Activated CD4-positive, alpha-beta memory T cell treated with anti-CD3 and anti-CD28 coated beads, Interleukin-2, amount 10 ng/mL, durations not matched to agents 7 days and 5 days (primary cell): ENCODE measurements around the gene LARGE2. TPM values are rescaled to one million over a fixed set of nuclear protein-coding genes. Genes with fewer than 3 reads are reported as not detected.

Source experiments
- CTCF ChIA-PET: fragments of 350-600 bp; sonication (Branson Sonifier 250); formaldehyde crosslinking; loops from one replicate; lab custom pipeline; 2021; ENCODE audit warnings: antibody characterized with exemption, inconsistent platforms; lab: Charles Lee
- POLR2A ChIA-PET: fragments of 350-600 bp; sonication (Branson Sonifier 250); formaldehyde crosslinking; loops from one replicate; lab custom pipeline; 2021; ENCODE audit warnings: antibody characterized with exemption; lab: Charles Lee
- DNase-seq: peaks from one replicate; pipeline ENCODE4 v3.0.0-alpha.2; 2020
- H3K27ac Mint-ChIP-seq: one replicate; pipeline ENCODE4 v1.8.0; 2021; ENCODE audit warnings: mild to moderate bottlenecking, mixed read lengths
- H3K27me3 Mint-ChIP-seq: one replicate; pipeline ENCODE4 v1.8.0; 2021; ENCODE audit warnings: mixed read lengths
- H3K36me3 Mint-ChIP-seq: one replicate; pipeline ENCODE4 v1.8.0; 2021; ENCODE audit warnings: low read depth, mixed read lengths
- H3K4me1 Mint-ChIP-seq: one replicate; pipeline ENCODE4 v1.8.0; 2021; ENCODE audit warnings: mixed read lengths
- H3K4me3 Mint-ChIP-seq: one replicate; pipeline ENCODE4 v1.8.0; 2021; ENCODE audit warnings: mild to moderate bottlenecking, mixed read lengths
- H3K9me3 Mint-ChIP-seq: one replicate; pipeline ENCODE4 v1.8.0; 2021; ENCODE audit warnings: mixed read lengths
- total RNA-seq, 2 experiments: library from RNA; stranded (reverse); gene quantifications; one replicate each; pipeline ENCODE4 v1.2.3, GENCODE V29; 2021

The LARGE2 gene
- total RNA-seq, 2 experiments from 2014 or later, result 0.58 to 1.1 TPM

GRCh38 chr11:45909594-45910475 is 12.6 kb upstream of the LARGE2 start:
- POLR2A ChIA-PET, result interaction anchor here (2.7 kb wide), 1 partner anchor 8 kb away, joined by 12 read pairs; the partner anchor contains the start of gene PEX16
- Mint-ChIP-seq H3K27me3 (no peaks in the 10 kb centered on the region), H3K27ac (no peak overlapping the region), H3K9me3 (no peaks in the 10 kb centered on the region), H3K4me1 (peaks cover 6% of the 10 kb centered on the region), H3K4me3 (no peak overlapping the region), H3K36me3 (peaks cover 17% of the 10 kb centered on the region)
- CTCF ChIA-PET, result no interaction called here
- DNase-seq, result no peak

- ChIA-PET POLR2A (no interaction called here), CTCF (no interaction called here)
- DNase-seq, result no peak
- Mint-ChIP-seq H3K36me3 (peaks cover 21% of the 10 kb centered on the region), H3K27ac (no peak overlapping the region), H3K4me3 (no peak overlapping the region), H3K9me3 (no peaks in the 10 kb centered on the region), H3K4me1 (peaks cover 8% of the 10 kb centered on the region), H3K27me3 (no peaks in the 10 kb centered on the region)
Measured at GRCh38 chr11:45910623-45911022, 11.8 kb upstream of the LARGE2 start.

GRCh38 chr11:45913514-45913913 is 8.9 kb upstream of the LARGE2 start:
- H3K36me3 Mint-ChIP-seq, result peaks cover 32% of the 10 kb centered on the region
- no peak overlapping the region for H3K27ac Mint-ChIP-seq
- no peak for DNase-seq
- H3K27me3 Mint-ChIP-seq, result no peaks in the 10 kb centered on the region
- POLR2A ChIA-PET, result no interaction called here
- CTCF ChIA-PET, result interaction anchor here (1.4 kb wide), 1 partner anchor 51 kb away, joined by 3 read pairs; no protein-coding TSS in a partner anchor
- H3K9me3 Mint-ChIP-seq, result no peaks in the 10 kb centered on the region
- H3K4me1 Mint-ChIP-seq, result peaks cover 19% of the 10 kb centered on the region
- no peak overlapping the region for H3K4me3 Mint-ChIP-seq

- Mint-ChIP-seq H3K4me1 (peaks cover 24% of the 10 kb centered on the region), H3K27ac (no peak overlapping the region), H3K36me3 (peaks cover 32% of the 10 kb centered on the region), H3K27me3 (no peaks in the 10 kb centered on the region), H3K9me3 (no peaks in the 10 kb centered on the region), H3K4me3 (no peak overlapping the region)
- CTCF ChIA-PET, result interaction anchor here (1.4 kb wide), 1 partner anchor 51 kb away, joined by 3 read pairs; no protein-coding TSS in a partner anchor
- POLR2A ChIA-PET, result no interaction called here
- no peak for DNase-seq
Measured at GRCh38 chr11:45913942-45914635, 8.4 kb upstream of the LARGE2 start.

- CTCF ChIA-PET, result no interaction called here
Measured at GRCh38 chr11:45915446-45915845, 7.0 kb upstream of the LARGE2 start.

GRCh38 chr11:45917286-45917622 is 5.2 kb upstream of the LARGE2 start:
- Mint-ChIP-seq H3K9me3 (no peaks in the 10 kb centered on the region), H3K27ac (peak overlapping the region; percentile 97), H3K27me3 (peaks cover 6% of the 10 kb centered on the region), H3K4me1 (peaks cover 41% of the 10 kb centered on the region), H3K36me3 (peaks cover 24% of the 10 kb centered on the region), H3K4me3 (peak overlapping the region; percentile 97)
- peak; percentile 41 for DNase-seq
- POLR2A ChIA-PET, result interaction anchor here (0.7 to 6.1 kb wide), 15 partner anchors 8 to 146 kb away, joined by 3 to 78 read pairs (median 6); partner anchors contain the start of genes CRY2 and SLC35C1
- CTCF ChIA-PET, result interaction anchor here (0.9 to 1.9 kb wide), 9 partner anchors 13 to 436 kb away, joined by 3 to 12 read pairs (median 4); partner anchors contain the start of gene CRY2

More at GRCh38 chr11:45915446-45915845, 7.0 kb upstream of the LARGE2 start:
- POLR2A ChIA-PET, result interaction anchor here (0.8 to 6.1 kb wide), 2 partner anchors 14 to 25 kb away, joined by 3 to 78 read pairs; no protein-coding TSS in a partner anchor
- no peak for DNase-seq
- Mint-ChIP-seq H3K27ac (peak overlapping the region; percentile 31), H3K4me1 (peaks cover 37% of the 10 kb centered on the region), H3K36me3 (peaks cover 32% of the 10 kb centered on the region), H3K27me3 (no peaks in the 10 kb centered on the region), H3K9me3 (no peaks in the 10 kb centered on the region), H3K4me3 (peak overlapping the region; percentile 17)

GRCh38 chr11:45917623-45918330 is 4.7 kb upstream of the LARGE2 start, which contains the start of gene PEX16:
Gene PEX16 (minus strand): TSS chr11:45917877. CDS start chr11:45917811, 66 bp downstream.
- CTCF ChIA-PET, result interaction anchor here (0.9 to 1.9 kb wide), 12 partner anchors 12 to 436 kb away, joined by 3 to 12 read pairs (median 6); partner anchors contain the start of gene CRY2
- peaks cover 24% of the 10 kb centered on the region for H3K36me3 Mint-ChIP-seq
- H3K4me1 Mint-ChIP-seq, result peaks cover 41% of the 10 kb centered on the region
- peak within 1 kb of the TSS; percentile 97 for H3K27ac Mint-ChIP-seq
- no peaks in the 10 kb centered on the region for H3K9me3 Mint-ChIP-seq
- POLR2A ChIA-PET, result interaction anchor here (0.7 to 6.1 kb wide), 18 partner anchors 8 to 326 kb away, joined by 3 to 78 read pairs (median 5); partner anchors contain the start of genes CRY2 and SLC35C1
- H3K4me3 Mint-ChIP-seq, result peak within 1 kb of the TSS; percentile 97
- H3K27me3 Mint-ChIP-seq, result peaks cover 6% of the 10 kb centered on the region
- peak; percentile 97 for DNase-seq

GRCh38 chr11:45918331-45918941 is 4.0 kb upstream of the LARGE2 start:
- peak; percentile 78 for DNase-seq
- peaks cover 44% of the 10 kb centered on the region for H3K4me1 Mint-ChIP-seq
- no peaks in the 10 kb centered on the region for H3K9me3 Mint-ChIP-seq
- peak overlapping the region; percentile 97 for H3K27ac Mint-ChIP-seq
- ChIA-PET CTCF (interaction anchor here (0.9 to 1.9 kb wide), 11 partner anchors 12 to 320 kb away, joined by 3 to 12 read pairs (median 8); partner anchors contain the start of gene CRY2), POLR2A (interaction anchor here (0.9 to 6.1 kb wide), 14 partner anchors 10 to 325 kb away, joined by 3 to 78 read pairs (median 8); partner anchors contain the start of genes CRY2 and SLC35C1)
- H3K36me3 Mint-ChIP-seq, result peaks cover 22% of the 10 kb centered on the region
- peaks cover 9% of the 10 kb centered on the region for H3K27me3 Mint-ChIP-seq
- peak overlapping the region; percentile 97 for H3K4me3 Mint-ChIP-seq

- Mint-ChIP-seq H3K4me3 (peak overlapping the region; percentile 97), H3K27ac (peak overlapping the region; percentile 97), H3K9me3 (no peaks in the 10 kb centered on the region), H3K27me3 (peaks cover 13% of the 10 kb centered on the region), H3K36me3 (peaks cover 17% of the 10 kb centered on the region), H3K4me1 (peaks cover 45% of the 10 kb centered on the region)
- ChIA-PET CTCF (interaction anchor here (1.6 to 1.9 kb wide), 5 partner anchors 11 to 87 kb away, joined by 10 to 12 read pairs (median 11); no protein-coding TSS in a partner anchor), POLR2A (interaction anchor here (1.0 to 6.1 kb wide), 6 partner anchors 10 to 324 kb away, joined by 3 to 78 read pairs (median 13); partner anchors contain the start of genes CRY2 and SLC35C1)
- no peak for DNase-seq
Measured at GRCh38 chr11:45918962-45919675, 3.3 kb upstream of the LARGE2 start.

- CTCF ChIA-PET, result interaction anchor here (1.1 to 1.9 kb wide), 2 partner anchors 45 kb away, joined by 5 to 10 read pairs; no protein-coding TSS in a partner anchor
- peaks cover 48% of the 10 kb centered on the region for H3K4me1 Mint-ChIP-seq
- peak overlapping the region; percentile 97 for H3K4me3 Mint-ChIP-seq
- peaks cover 22% of the 10 kb centered on the region for H3K27me3 Mint-ChIP-seq
- no peaks in the 10 kb centered on the region for H3K9me3 Mint-ChIP-seq
- H3K27ac Mint-ChIP-seq, result peak overlapping the region; percentile 56
- peaks cover 17% of the 10 kb centered on the region for H3K36me3 Mint-ChIP-seq
- no peak for DNase-seq
- POLR2A ChIA-PET, result interaction anchor here (6.1 kb wide), 1 partner anchor 9 kb away, joined by 78 read pairs; no protein-coding TSS in a partner anchor
Measured at GRCh38 chr11:45919806-45920530, 2.5 kb upstream of the LARGE2 start.
